ENCODE data around the gene HID1. TPM values are rescaled to one million over a fixed set of nuclear protein-coding genes. Genes with fewer than 3 reads are reported as not detected.

Gene HID1
- polyA plus RNA-seq, 2 of the 4 experiments (the other 2 are of a cell fraction): 5.2 to 11.7 TPM

- TF ChIP-seq USF2 (IDR thresholded peaks at IDR 0.05) (no peak), CTCF (IDR thresholded peaks at IDR 0.05) (no peak), FOSB (CRISPR knock-in tag; IDR thresholded peaks at IDR 0.05) (no peak)
Measured at GRCh38 chr17:74918906-74919305, 53.7 kb downstream of the HID1 start (continued).

- no peak overlapping the region for H3K27ac ChIP-seq
- no peak for FAIRE-seq
- H3K4me2 ChIP-seq: no peak overlapping the region
- ChIA-PET CTCF (interaction anchor here (0.9 to 42.0 kb wide), 5 partner anchors 8 to 84 kb away, joined by 3 to 1448 read pairs (median 4); partner anchors contain the start of gene HID1), POLR2A (no interaction called here)
- no peaks in the 10 kb centered on the region for H3K9me3 ChIP-seq
- H3K4me1 ChIP-seq: peaks cover 5% of the 10 kb centered on the region; the same call in 1 of the 3 replicates
- TF ChIP-seq ESRRA (IDR thresholded peaks at IDR 0.05; ENCODE audit: borderline replicate concordance, low read length) (no peak), EHF (CRISPR knock-in tag; IDR thresholded peaks at IDR 0.05) (no peak), NFE2L2 (conservative IDR thresholded peaks at IDR 0.05; ENCODE audit: low read length) (no peak), EP300 (IDR thresholded peaks at IDR 0.05) (no peak), MAFK (IDR thresholded peaks at IDR 0.05; ENCODE audit: partially characterized antibody) (no peak), EHMT2 (IDR thresholded peaks at IDR 0.05; ENCODE audit: low read depth) (no peak), CTCF (IDR thresholded peaks at IDR 0.05) (no peak), CEBPB (IDR thresholded peaks at IDR 0.05) (no peak), ZNF302 (CRISPR knock-in tag; IDR thresholded peaks at IDR 0.05) (no peak), KDM1A (IDR thresholded peaks at IDR 0.05; ENCODE audit: low read depth) (no peak), ZSCAN20 (CRISPR knock-in tag; IDR thresholded peaks at IDR 0.05) (no peak), E2F6 (IDR thresholded peaks at IDR 0.05; ENCODE audit: borderline replicate concordance, low read depth) (no peak), HMGXB4 (CRISPR knock-in tag; IDR thresholded peaks at IDR 0.05; ENCODE audit: borderline replicate concordance) (no peak), JUN (IDR thresholded peaks at IDR 0.05) (no peak), POLR2AphosphoS2 (conservative IDR thresholded peaks at IDR 0.05; ENCODE audit: low read length) (no peak), BCL3 (IDR thresholded peaks at IDR 0.05) (no peak), PBX3 (IDR thresholded peaks at IDR 0.05) (no peak)
- no peak for ATAC-seq
- WGBS (ENCODE audit: missing lambda C conversion rate): 80% methylated on average over 10 of the region's 10 CpGs
- no peak overlapping the region for H3K4me3 ChIP-seq
- no peak for DNase-seq (ENCODE audit: low read depth in 1 of 2, low spot score in 1 of 2)
Measured at GRCh38 chr17:74917430-74917829, 55.1 kb downstream of the HID1 start.

All from A549 (cell line).